Ascending aorta (tissue), 2 donors: Measurements from ENCODE around the gene PRDM13. TPM values are rescaled to one million over a fixed set of nuclear protein-coding genes. Genes with fewer than 3 reads are reported as not detected.

Experiments
- DNase-seq, 2 donors: peaks; one replicate each; pipeline ENCODE4 v3.0.0-alpha.2; 2019; ENCODE audit warnings: low spot score in 2 of 2
- H3K27ac ChIP-seq, 2 donors: fragments of 200-600 bp; sonication (generic); one replicate each; pipeline ENCODE4 v1.5.1; 2016 to 2017; ENCODE audit warnings: mild to moderate bottlenecking in 1 of 2
- H3K27me3 ChIP-seq: fragments of 200-600 bp; sonication (generic); one replicate; pipeline ENCODE4 v1.5.1; 2017
- H3K36me3 ChIP-seq, 2 donors: fragments of 200-600 bp; sonication (generic); one replicate each; pipeline ENCODE4 v1.5.1; 2016
- H3K4me1 ChIP-seq, 2 donors: fragments of 200-600 bp; sonication (generic); one replicate each; pipeline ENCODE4 v1.5.1; 2016 to 2017; ENCODE audit warnings: mild to moderate bottlenecking in 1 of 2
- H3K4me3 ChIP-seq, 2 donors: fragments of 200-600 bp; sonication (generic); one replicate each; pipeline ENCODE4 v1.5.1; 2016 to 2017; ENCODE audit warnings: mild to moderate bottlenecking in 1 of 2
- H3K9me3 ChIP-seq, 2 donors: fragments of 200-600 bp; sonication (generic); one replicate each; pipeline ENCODE4 v1.5.1; 2016
- CTCF ChIP-seq, 3 experiments: fragments of 200-600 bp in 2 of 3; fragments of 450-650 bp in 1 of 3; sonication (generic) in 2 of 3; IDR thresholded peaks; one replicate each; pipeline ENCODE4 v1.5.1; 2016 to 2019; ENCODE audit warnings: antibody characterized with exemption in 3 of 3, mild to moderate bottlenecking in 1 of 3, moderate library complexity in 1 of 3
- intact Hi-C: fragments of 100-400 bp; cut with DNase I; formaldehyde crosslinking; loops from one replicate; pipeline ENCODE4 v1.15.1; 2023
- total RNA-seq: library from RNA; depleted of rRNA; stranded (reverse); fragments of >200 nt; gene quantifications from one replicate; pipeline ENCODE4 v1.1.0, GENCODE V29; 2016

PRDM13 gene
- total RNA-seq, 1 donor from 2014 or later = not detected

GRCh38 chr6:99611148-99611547 is 4.5 kb downstream of the PRDM13 start:
- H3K9me3 ChIP-seq = no peaks in the 10 kb centered on the region
- intact Hi-C loops = loop anchor here (10.0 kb wide), 1 partner anchor 786 kb away; no protein-coding TSS in a partner anchor
- no peak for DNase-seq
- H3K27ac ChIP-seq = no peak overlapping the region
- no peak for TF ChIP-seq CTCF (IDR thresholded peaks at IDR 0.05)
- H3K4me3 ChIP-seq = no peak overlapping the region
- H3K27me3 ChIP-seq = peaks cover 48% of the 10 kb centered on the region
- H3K4me1 ChIP-seq = peaks cover 6 to 15% of the 10 kb centered on the region in 2 donors
- no peaks in the 10 kb centered on the region for H3K36me3 ChIP-seq

- H3K9me3 ChIP-seq = no peaks in the 10 kb centered on the region
- H3K27ac ChIP-seq = no peak overlapping the region
- H3K27me3 ChIP-seq = peaks cover 37% of the 10 kb centered on the region
- DNase-seq = no peak
- peaks cover 6 to 15% of the 10 kb centered on the region in 2 donors for H3K4me1 ChIP-seq
- H3K4me3 ChIP-seq = peak overlapping the region; percentile 55 to 65
- no peak for TF ChIP-seq CTCF (IDR thresholded peaks at IDR 0.05)
- intact Hi-C loops = loop anchor here (10.0 kb wide), 1 partner anchor 788 kb away; no protein-coding TSS in a partner anchor
- H3K36me3 ChIP-seq = no peaks in the 10 kb centered on the region
These were observed 6.1 kb downstream of the PRDM13 start for GRCh38 chr6:99612551-99613408.

DNA sequence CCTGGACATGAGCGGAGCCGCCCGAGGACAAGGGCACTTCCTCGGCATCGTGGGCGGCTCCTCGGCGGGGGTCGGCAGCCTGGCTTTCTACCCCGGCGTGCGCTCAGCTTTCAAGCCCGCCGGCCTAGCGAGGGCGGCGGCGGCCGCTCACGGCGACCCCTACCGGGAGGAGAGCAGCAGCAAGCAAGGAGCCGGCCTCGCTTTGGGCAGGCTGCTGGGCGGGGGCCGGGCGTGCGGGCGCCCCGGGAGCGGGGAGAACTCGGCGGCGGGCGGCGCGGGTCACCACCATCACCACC is 6.7 kb downstream of the PRDM13 start:
- Histone ChIP-seq H3K27me3 (peaks cover 31% of the 10 kb centered on the region), H3K36me3 (no peaks in the 10 kb centered on the region), H3K4me3 (peak overlapping the region; percentile 55 to 65), H3K27ac (no peak overlapping the region), H3K4me1 (peaks cover 6 to 15% of the 10 kb centered on the region in 2 donors), H3K9me3 (no peaks in the 10 kb centered on the region)
- intact Hi-C loops = loop anchor here (10.0 kb wide), 1 partner anchor 789 kb away; no protein-coding TSS in a partner anchor
- TF ChIP-seq CTCF (IDR thresholded peaks at IDR 0.05) = peak in 1 of 3 experiments; percentile 37
- DNase-seq = no peak

DNA sequence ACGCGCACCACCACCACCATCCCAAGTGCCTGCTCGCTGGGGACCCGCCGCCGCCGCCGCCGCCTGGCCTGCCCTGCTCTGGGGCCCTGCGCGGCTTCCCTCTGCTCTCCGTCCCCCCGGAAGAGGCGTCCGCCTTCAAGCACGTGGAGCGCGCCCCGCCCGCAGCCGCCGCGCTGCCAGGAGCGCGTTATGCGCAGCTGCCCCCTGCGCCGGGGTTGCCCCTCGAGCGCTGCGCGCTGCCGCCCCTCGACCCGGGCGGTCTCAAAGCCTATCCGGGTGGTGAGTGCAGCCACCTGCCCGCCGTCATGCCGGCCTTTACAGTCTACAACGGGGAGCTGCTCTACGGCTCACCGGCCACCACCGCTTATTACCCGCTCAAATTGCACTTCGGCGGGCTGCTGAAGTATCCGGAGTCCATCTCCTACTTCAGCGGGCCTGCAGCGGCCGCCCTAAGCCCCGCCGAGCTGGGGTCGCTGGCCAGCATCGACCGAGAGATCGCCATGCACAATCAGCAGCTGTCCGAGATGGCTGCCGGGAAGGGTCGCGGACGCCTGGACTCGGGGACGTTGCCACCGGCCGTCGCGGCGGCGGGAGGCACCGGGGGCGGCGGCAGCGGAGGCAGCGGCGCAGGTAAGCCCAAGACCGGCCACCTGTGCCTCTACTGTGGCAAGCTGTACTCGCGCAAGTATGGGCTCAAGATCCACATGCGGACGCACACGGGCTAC is 7.2 kb downstream of the PRDM13 start:
- intact Hi-C loops = loop anchor here (10.0 kb wide), 1 partner anchor 789 kb away; no protein-coding TSS in a partner anchor

More for the DNA sequence above, 7.2 kb downstream of the PRDM13 start:
- no peaks in the 10 kb centered on the region for H3K9me3 ChIP-seq
- no peak for DNase-seq
- H3K36me3 ChIP-seq = no peaks in the 10 kb centered on the region
- no peak overlapping the region for H3K27ac ChIP-seq
- peaks cover 26% of the 10 kb centered on the region for H3K27me3 ChIP-seq
- no peak for TF ChIP-seq CTCF (IDR thresholded peaks at IDR 0.05)
- peaks cover 6 to 15% of the 10 kb centered on the region in 2 donors for H3K4me1 ChIP-seq
- peak overlapping the region; percentile 55 to 65 for H3K4me3 ChIP-seq
